HG02759 (cell line): Measurements from ENCODE around the gene PTPRG.
"Not testable (repeated sequence)": the region's sequence is repeated elsewhere in the genome, so short reads cannot be mapped to it uniquely, and the experiment has no call there.

ENCODE experiments used
- ATAC-seq: cut with Tn5 transposase; IDR thresholded peaks from one replicate; pipeline ENCODE4 v1.9.1; 2021; ENCODE audit warnings: mild to moderate bottlenecking, moderate library complexity; ENCODE audit not compliant: unreplicated experiment

Gene PTPRG

DNA sequence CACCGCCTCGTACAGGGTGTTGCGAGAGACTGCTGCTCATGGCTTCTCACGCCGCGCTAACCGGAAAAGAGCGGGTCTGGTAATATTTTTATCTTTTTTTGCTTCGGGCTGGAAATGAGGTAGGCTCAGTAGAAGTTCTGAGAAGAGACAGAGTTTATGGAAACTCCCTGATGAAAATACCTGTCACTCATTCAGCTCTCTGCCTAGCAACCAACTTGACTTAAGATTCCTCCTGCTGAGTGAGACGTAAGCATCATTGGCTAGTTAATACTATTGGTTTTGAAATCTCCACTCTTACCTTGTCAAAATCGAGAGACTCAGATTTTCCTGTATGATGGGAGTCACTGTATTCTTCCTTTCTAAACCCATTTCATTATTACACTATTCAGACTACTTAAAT, 181.7 kb downstream of the PTPRG start:
- ATAC-seq, result no peak

DNA sequence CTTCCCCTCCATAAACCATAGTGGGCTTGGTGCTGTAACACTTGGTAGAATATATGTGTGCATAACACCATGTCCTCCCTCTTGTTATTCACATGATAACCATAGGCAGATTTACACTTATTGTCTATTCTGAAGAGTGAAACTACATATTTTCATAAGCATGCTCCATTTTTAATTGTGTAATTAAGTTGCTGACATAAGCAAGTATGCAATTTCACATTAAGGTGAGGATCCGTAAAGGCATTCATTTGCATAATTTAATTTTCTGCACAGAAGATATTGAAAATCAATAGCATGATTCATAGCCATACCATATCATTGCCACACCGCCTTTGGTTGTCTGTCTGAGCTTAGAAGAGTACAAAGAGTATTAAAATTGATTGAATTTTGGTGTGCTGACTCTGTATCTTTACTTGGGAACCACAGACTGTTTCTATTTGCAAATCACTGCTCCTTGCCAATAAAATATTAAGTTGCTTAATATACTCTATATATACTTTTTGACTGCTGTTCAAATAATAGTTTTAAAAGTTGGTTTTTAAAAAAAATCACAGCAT, 182.4 kb downstream of the PTPRG start:
- no peak for ATAC-seq

DNA sequence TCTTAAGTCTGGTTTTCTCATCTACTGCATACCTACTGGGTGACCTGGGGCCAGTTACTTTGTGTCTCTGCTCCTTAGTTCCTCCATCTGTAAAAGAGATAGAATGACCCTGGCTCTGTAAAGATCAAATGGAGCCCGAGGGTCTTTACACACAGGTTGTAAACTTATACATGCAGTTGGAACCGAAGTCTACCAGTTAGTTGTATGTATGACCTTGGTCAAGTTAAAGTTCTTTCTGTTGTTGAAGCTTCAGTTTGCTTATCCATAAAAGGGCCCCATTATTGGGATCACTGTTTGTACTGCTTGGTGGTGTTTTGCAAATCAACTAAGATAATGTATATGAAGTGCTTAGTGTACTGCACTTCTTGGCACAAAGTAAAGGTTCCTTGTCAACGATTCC, 186.9 kb downstream of the PTPRG start:
- ATAC-seq, result no peak

DNA sequence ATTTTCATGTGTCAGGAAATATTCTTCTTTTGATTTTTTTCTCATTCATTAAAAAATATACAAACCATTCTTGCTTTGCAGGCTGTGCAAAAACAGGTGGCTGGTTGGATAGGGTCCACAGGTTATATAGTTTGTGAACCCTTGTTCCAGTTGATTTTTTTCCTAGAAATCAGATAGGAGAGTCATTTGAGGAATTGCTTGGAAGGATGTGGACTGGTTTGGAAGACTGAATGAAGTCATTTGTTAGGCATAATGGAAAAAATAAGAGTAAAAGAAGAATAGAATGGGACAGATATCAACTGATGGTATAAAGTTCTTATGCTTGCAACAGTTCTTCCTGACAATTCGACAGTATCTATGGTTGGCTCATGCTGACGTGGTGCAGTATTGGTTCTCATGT, 189.4 kb downstream of the PTPRG start:
- no peak for ATAC-seq

DNA sequence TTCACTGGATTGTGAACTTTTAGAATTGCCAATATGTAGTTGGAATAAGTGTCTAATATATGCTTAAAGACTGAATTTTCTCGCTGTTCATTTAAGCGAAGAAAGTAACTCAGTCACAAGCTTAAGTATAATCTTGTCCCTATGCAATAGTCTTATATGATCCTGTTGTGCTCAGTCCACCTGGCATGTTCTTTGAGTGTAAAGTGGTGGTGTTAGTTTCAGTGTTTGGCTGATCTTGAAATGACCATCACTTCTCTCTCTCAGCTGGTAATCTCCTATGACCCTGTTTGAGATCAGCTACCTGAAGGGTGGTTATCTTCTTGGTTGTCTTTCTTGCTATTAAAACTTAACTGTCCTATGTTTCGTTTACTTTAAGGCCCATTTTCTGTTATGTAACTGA, 197.5 kb downstream of the PTPRG start:
- no peak for ATAC-seq

DNA sequence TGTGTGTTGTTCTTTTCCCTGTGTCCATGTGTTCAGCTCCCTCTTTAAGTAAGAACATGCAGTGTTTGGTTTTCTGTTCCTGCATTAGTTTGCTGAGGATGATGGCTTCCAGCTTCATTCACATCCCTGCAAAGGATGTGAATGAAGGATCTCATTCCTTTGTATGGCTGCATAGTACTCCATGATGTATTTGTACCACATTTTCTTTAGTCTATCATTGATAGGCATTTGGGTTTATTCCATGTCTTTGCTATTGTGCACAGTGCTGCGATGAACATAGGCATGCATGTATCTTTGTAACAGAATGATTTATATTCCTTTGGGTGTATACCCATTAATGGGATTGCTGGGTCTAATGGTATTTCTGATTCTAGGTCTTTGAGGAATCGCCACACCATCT, 199.4 kb downstream of the PTPRG start:
- not testable (repeated sequence) for ATAC-seq

DNA sequence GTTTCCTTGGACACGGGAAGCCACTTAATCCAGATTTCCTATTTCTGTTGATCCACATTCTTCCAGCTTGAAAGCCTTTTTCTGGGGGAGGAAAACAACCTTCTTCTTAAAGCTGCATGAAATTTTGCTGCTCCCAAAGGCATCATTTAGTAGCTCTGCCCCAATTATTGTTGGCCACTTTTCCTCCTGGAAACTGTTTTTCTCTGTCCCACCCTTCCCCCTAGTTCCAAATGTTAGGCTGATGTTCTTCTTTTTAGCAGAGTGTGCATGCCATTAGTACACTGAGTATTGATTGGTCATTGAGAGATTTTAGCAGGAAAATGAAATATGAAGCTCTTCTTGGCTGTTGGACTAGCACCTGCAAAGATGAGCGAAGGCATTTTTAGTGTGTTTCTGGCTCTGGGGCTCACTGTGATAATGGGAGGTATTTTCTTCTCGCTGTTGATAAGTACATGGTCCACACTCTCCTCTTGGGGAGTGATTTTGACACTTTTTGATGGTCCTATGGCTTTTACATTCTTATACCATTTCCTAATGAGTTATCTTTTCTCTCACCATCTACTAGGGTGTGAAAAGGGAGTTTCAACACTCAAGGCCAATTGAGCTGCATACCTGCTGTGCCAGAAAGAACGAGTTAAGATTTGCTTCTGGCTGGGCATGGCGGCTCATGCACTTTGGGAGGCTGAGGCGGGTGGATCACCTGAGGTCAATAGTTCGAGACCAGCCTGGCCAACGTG, 200.5 kb downstream of the PTPRG start:
- ATAC-seq, result no peak

DNA sequence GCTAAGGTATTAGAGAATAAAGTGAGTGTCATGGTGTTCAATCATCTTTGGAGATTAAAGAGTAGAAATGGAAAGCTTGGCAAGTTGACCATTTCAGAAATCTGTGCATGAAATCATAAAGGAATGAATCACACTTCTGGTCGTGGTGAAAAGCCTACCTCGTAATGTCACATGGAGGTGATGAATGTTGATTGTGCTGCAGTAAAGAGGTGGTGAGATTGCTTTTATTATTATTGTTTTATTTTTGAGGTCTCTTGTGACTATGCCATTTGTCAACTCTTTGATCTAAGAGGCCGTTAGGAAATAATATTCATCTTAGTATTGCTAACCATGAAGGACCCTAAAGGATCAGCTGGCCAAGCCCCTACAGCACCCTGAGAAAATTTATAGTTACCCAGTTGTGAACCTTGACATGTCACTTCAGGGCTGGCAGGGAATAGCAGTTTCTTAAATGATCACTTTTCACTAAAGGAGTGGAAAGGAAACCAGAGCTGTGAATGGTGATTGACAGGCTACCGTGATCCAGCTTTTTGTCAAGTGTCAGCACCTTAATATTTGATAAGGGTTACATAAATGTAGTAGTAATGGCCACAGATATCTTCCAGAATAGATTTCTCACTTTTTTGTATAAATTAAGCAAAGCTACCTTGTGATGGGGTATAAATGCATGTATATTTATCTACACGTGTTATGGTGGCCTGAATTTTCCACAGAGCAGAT, 203.9 kb downstream of the PTPRG start:
- ATAC-seq, result no peak

DNA sequence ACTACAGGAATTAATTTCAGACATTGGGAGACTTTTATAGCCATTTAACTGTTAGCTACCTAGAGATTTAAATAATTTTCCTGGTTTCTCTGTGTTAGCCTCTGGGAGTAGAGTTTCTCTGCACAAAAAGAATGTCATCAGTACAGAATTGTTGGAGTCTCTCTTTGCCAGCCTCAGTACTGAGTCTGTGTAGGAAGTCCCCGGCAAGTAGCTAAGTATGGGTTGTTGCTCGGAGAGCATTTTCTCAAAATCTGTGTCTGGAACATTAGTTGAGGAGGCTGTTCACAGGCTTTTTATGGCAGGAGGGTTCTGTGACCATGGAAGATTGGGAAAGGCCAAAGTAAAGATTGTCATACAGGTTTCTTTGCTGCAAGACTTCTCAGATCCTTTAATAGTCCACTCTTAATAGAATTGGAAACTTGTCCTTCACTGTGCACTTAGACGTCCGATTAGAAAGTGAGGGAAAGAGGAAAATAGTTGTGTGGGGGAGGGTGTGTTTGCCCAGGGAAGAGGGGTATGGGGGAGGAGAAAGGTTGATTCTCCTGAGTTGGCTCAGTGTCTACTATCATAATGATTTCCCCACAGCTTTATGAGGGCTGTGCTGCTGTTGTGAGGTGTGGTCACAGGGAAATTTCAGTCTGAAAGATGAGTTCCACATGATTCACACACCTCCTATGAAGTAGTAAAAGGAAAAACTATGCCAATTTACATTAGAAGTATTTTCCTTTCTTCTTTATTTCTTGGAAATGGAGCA, 207.1 kb downstream of the PTPRG start:
- no peak for ATAC-seq

DNA sequence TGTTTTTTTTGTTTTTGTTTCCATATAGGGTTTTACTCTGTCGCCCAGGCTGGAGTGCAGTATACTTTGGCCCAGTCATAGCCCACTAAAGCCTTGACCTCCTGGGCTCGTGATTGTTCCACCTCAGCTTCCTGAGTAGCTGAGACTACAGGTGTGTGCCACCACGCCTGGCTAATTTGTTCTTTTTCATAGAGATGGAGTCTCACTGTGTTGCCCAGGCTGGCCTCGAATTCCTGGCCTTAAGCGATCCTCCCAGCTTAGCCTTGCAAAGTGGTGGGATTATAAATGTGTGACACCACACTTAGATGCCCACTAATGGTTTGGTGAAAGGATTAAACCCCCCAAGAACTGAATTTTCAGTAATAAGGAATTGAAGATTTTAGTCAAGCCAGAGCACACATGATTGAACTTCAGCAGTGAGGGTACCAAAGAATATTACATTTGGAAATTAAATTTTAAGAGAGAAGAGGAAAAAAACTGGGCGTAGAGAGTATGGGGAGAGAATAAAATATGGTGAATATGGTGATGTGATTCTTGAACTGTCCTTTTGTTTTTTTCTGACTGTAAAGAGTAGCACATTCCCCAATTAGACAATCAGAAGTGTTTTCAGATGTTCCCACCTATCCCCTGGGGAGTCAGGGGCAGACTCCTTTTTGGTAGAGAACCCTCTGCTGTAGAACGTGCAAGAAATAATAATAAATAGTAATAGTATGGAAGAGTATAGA, 208.1 kb downstream of the PTPRG start:
- ATAC-seq, result no peak

DNA sequence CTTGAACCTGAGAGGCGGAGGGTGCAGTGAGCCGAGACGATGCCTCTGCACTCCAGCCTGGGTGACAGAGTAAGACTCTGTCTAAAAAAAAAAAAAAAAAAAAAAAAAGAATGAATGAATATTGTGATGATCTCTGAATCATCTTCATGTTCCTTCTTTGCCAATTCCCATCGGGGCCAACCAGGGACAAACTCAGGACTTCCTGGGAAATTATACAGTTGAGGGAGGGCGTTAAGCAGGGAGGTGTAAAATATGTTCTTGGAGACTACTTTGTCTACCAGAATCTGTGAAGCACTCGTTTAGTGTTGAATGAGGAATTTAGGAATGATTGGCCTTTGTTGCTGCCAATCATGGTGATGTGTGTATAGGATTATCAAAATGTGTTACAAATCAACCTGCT, 210.6 kb downstream of the PTPRG start:
- no peak for ATAC-seq

DNA sequence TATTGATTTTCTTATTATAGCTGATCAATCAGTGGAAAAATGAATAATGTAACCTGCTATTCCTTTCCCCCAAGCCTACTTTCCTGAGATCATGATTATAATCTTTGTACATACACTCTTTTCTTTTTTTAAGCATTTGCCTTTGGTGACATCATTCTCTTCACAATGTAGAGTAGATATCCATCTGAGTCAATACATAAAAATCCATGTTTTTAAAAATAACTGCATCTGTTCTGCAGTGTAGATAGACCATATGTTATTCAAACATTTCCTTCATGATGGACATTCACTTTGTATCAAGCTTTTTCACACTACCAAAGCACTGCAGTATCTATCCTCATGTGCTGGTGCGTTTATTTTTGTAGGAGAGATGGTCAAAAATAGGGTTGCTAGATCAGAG, 211.1 kb downstream of the PTPRG start:
- ATAC-seq, result no peak

DNA sequence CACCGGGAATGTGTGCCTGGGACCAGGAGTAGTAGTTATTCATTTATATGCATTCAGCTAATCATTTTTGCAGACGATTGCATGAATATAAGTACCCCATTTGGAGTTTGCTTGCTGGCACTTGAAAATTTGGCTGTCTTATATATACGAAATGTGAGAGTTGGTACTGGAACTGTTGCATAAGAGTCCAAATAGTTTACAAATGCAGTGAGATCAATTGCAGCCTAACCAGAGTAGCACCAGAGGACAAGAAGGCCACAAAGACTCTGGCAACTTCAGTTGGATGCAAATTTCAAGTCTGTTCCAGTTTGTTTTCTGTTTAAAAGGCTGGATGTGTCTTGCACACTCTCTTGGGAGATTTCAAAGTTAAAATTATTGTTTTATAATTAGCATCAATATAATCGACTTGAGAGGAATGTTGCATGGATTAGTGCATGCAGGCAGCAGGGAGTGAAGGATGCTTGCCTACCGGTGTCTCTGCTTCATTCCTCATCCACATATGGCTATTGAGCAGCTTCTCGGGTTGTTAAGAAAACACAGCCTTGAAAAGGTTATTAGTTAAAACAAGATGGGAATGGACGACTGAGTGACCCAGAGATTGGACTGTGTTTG, 213.0 kb downstream of the PTPRG start:
- no peak for ATAC-seq

DNA sequence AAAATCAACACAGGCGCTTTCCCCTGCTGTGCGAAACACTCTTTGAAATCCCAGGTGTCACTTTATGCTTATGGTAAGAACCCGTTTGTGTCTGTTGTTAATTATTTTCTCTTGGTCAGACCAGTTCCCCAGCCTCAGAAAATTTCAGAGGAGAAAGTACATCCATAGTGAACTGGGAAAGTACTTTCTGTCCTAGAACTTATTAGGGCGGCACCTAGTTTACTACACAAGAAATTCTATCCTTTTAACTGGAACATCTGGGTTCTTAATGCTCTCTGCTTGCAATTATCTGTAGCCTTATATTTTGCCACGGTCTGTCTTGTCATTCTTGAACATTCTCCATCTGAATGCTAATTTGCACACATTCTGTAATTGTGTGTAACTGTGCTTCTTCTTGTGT, 215.0 kb downstream of the PTPRG start:
- no peak for ATAC-seq

DNA sequence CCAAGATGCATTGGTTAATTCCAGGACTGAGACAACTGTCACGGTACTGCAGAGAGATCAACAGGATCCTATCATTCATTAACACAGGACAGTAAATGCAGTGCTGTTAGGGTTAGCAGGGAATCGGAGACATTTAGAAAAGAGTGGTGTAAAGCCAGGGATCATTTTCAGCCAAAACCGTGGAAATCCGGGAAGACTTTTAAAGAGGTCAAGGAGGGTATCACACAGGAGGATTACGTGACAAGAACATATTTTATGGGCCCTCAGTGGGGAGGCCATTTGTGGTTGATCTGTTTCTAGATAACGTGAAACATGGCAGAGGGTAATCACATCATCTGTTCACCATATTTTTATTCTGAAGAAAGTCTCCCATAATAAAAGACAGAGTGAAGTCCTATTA, 216.1 kb downstream of the PTPRG start:
- ATAC-seq, result no peak

DNA sequence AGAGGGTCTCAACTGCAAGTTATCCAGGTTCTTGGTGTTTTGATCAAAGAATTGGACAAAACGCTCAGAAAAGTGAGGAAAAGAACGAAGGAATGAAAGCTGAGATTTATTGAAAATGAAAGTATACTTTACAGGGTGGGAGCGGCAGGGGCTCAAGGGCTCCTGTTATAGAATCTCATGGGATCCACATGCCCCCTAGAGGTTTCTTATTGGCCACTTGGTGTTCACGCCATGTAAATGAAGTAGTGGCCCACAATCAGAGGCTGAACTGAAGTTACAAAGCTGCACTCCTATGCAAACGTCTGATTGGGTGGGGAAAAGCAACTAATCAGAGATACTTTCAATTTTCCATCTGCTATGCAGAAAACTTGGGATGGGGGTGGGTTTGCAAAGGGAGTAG, 216.7 kb downstream of the PTPRG start:
- ATAC-seq, result no peak

DNA sequence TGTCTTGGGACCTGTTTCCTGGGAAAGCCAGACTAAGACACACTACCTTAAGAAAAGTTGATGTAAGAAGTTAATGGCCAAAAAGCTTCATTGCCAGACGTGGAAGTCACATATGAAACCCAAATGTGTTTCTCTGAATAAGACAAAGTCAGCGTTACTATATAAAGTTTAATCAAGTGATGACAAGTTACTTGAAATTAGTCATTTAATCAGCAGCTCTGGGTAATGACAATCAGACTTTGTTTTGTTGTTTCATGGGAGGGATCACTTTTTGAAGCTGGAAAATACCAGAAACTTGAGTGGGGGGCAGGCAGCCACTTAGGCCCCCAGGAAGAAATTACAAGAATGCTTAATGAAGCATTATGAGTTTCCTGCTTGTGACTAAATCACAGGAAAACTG, 218.6 kb downstream of the PTPRG start:
- ATAC-seq, result no peak

DNA sequence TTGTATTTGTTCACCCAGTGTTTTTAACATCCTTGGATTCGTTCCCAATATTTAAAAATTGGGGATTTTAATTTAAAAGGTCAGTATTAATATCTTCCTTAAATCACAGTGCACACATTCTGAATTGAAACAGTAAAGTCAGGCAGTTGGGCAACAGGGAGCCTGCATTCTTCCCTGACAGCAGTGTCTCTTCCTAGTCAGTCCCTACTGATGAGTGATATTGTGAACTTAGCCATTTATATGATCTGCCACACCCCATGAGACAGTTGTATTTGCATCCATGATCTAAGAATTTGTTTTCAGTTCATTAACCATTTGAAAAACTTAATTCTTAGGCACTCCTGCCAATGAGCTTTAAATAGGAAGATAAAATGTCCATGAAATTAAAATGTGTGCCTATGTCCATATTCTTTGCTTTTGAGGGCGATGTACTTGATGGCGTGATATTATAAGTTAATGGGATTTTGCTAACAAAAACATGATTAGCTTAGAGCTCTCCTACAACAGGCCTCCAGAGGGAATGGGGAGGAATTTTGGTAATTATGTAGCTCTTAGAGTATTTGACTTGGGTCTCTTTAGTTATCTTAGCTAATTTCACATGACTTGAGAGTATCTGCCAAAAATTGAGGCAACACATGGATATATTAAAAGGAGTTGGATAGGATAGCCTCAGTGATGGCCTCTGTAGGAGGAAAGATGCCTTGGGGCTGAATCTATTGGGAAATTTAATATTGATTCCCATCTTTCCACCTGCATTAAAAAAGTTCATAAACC, 219.3 kb downstream of the PTPRG start:
- no peak for ATAC-seq

DNA sequence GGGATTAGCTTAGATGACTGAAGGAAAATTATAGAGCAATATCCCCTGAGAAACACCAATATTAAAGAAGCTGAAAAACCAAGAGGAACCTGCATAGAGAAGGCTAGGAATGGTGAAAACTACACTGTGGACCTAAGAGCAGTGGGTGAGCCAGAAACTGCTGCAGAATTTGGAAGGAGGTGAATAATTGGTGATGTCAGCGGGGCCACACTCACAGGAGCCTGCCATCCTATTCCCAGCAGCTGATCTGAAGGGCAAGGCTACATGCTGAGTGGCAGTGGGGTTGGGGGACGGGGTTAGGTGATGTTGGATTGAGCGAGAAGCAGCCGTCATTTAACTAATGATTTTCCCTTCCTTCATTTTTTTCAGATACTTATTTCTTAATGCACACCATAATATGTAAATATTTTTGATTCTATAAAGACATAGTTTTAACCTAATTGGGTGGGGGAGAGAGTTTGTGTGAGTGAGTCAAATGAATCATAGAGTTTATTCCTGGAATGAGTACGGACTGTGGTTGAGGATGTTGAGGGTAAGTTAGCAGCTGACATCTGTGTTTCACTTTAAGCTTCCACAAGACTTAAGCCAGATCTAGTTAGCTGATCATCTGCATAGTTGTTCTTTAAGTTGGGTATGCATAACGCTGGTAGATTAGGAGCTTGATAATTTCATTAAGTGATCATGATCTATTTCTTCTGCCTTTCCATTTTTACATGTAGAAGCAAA, 222.8 kb downstream of the PTPRG start:
- ATAC-seq, result no peak
